Measurements from ENCODE around the gene DKK2. TPM values are rescaled to one million over a fixed set of nuclear protein-coding genes. Genes with fewer than 3 reads are reported as not detected.

The DKK2 gene, protein sequence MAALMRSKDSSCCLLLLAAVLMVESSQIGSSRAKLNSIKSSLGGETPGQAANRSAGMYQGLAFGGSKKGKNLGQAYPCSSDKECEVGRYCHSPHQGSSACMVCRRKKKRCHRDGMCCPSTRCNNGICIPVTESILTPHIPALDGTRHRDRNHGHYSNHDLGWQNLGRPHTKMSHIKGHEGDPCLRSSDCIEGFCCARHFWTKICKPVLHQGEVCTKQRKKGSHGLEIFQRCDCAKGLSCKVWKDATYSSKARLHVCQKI
- not detected for polyA plus RNA-seq (2012; ENCODE audit: low read depth, missing spikeins)

DNA sequence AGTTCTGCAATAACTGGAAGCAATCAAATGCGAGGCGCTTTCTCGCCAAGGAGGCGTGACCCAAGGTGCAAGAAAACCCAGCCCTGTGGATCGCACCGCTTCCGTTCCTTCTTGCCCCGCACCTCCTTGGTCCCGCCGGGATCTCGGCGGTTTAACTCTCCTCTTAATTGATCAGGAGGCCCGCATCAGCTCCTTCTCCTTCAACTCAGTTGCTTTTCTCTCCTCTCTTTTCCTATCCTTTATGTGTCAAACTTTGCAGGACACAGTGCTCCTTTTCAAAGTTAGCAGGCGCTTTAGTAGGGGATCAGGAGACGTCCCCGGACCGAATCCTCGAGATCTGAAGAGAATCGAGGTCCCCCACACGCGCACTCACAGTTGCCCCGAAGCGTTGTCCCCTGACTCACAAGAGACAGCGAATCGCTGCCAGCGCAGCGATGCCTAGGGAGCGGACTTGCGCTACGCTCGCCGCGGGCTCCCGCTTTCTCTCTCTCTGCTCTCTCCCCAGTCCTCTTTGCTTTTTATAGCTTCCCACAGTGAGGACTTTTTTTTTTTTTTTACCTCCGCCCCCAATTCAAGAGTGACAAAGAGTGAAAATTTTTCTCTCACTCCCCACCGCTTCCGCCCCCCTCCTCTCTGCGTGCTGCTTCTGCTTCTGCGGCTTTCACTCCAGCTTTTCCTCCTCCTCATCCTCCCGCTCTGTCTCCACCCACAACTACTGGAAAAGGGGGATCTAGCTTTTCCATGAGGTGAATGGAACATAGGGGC is at the start of gene DKK2:
Gene DKK2 (minus strand): TSS at position 495 of the 765 bp plus-strand sequence. CDS start 722 bp downstream, outside the sequence.
- TF ChIP-seq POU2F2 (IDR thresholded peaks at IDR 0.05; ENCODE audit: low read depth, low read length) (no peak), POLR2AphosphoS5 (IDR thresholded peaks at IDR 0.05; ENCODE audit: low read depth, low read length) (no peak), SPI1 (IDR thresholded peaks at IDR 0.05; ENCODE audit: low read depth, low read length) (no peak), POLR2A (IDR thresholded peaks at IDR 0.05; ENCODE audit: low read depth, low read length) (no peak), TAF1 (IDR thresholded peaks at IDR 0.05; ENCODE audit: low read depth, low read length) (no peak), PAX5 (IDR thresholded peaks at IDR 0.05; ENCODE audit: insufficient read depth, low read length, severe bottlenecking) (no peak)
- DNase-seq (ENCODE audit: insufficient read length, low spot score) = no peak
- FAIRE-seq = no peak

DNA sequence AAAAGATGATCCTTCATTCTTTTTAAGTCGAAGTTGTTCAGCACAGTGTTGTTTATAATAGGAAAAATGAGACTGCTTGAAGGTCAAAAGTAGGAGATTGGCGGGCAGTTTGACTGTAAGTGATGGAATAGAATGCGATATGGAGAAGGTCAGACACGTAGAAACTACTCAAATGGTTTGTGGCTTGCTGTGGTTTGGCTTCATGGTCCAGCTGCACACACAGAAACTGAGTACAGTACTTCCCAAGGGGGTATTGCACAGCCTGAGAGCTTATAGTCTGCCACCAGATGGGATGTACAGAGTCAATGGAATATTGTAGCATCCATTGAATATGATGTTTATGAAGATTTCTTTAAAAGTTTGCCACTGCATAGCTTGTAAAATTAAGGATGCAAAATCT is 41.1 kb upstream of the DKK2 start:
- no peak for FAIRE-seq
- TF ChIP-seq POLR2A (IDR thresholded peaks at IDR 0.05; ENCODE audit: low read depth, low read length) = no peak
- TF ChIP-seq POU2F2 (IDR thresholded peaks at IDR 0.05; ENCODE audit: low read depth, low read length) = no peak
- no peak for TF ChIP-seq TAF1 (IDR thresholded peaks at IDR 0.05; ENCODE audit: low read depth, low read length)
- TF ChIP-seq PAX5 (IDR thresholded peaks at IDR 0.05; ENCODE audit: insufficient read depth, low read length, severe bottlenecking) = no peak
- no peak for DNase-seq (ENCODE audit: insufficient read length, low spot score)

DNA sequence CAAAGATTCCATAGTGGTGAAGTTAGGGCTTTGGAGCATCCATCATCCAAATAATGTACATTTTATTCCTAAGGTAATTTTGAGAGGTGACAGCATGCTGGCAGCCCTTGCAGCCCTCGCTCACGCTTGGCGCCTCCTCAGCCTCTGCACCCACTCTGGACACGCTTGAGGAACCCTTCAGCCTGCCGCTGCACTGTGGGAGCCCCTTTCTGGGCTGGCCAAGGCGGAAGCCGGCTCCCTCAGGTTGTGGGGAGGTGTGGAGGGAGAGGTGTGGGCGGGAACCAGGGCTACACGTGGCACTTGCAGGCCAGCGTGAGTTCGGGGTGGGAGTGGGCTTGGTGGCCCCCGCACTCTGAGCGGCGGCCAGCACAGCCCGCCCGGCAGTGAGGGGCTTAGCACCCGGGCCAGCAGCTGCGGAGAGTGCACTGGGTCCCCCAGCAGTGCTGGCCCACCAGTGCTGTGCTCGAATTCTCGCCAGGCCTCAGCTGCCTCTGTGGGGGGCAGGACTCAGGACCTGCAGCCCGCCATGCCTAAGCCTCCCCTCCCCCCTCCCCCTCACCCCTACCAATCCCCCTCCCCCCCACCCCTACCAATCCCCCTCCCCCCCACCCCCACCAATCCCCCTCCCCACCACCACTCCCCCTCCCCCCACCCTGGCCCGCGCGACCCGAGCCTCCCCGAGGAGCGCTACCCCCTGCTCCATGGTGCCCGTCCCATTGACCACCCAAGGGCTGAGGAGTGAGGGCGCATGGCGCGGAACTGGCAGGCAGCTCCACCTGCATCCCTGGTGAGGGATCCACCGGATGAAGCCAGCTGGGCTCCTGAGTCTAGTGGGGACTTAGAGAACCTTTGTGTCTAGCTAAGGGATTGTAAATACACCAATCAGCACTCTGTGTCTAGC is 37.0 kb upstream of the DKK2 start:
- no peak for TF ChIP-seq PAX5 (IDR thresholded peaks at IDR 0.05; ENCODE audit: insufficient read depth, low read length, severe bottlenecking)
- TF ChIP-seq TAF1 (IDR thresholded peaks at IDR 0.05; ENCODE audit: low read depth, low read length) = no peak
- DNase-seq (ENCODE audit: insufficient read length, low spot score) = no peak
- FAIRE-seq = no peak

DNA sequence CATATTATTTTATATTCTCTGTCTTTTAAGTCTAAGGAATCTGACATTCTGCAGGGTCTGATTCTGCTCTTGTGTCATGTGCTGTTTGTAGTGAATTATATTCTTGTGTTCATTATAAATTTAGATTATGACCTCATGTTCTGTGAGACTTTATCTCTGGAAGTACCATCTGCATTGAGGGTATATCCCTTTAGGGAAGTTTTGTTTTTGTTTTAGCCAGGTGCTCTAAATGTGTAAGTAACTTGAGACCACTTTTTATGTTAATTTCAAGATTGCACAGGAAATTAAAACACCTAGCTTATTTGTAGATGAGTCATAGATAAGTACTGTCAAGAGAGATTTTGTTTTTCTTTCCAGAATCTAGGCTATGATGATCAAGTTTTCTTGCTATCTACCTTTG is 35.0 kb upstream of the DKK2 start:
- DNase-seq (ENCODE audit: insufficient read length, low spot score) (no peak), FAIRE-seq (no peak)
- TF ChIP-seq POLR2AphosphoS5 (IDR thresholded peaks at IDR 0.05; ENCODE audit: low read depth, low read length) (no peak), SPI1 (IDR thresholded peaks at IDR 0.05; ENCODE audit: low read depth, low read length) (no peak), TAF1 (IDR thresholded peaks at IDR 0.05; ENCODE audit: low read depth, low read length) (no peak)

DNA sequence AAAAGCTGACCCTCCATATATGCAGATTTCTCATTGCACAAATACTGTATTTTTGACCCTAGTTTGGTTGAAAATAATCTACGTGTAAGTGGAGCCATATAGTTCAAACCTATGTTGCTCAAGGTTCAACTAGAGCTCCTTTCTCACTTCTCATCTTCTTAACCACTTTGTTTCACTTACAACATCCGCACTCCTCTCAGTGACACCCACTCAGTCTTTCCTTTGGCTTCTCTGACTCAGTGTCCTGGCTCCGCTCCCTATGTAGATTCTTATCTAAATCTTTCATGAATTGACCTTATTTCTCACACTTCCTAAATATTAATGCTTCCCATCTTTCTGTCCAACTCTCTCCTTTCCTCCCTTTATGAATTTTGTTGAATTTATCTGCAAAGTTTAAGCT is 32.9 kb upstream of the DKK2 start:
- FAIRE-seq = no peak
- TF ChIP-seq SPI1 (IDR thresholded peaks at IDR 0.05; ENCODE audit: low read depth, low read length) = peak; percentile 28; the same call in 1 of the 2 replicates
- TF ChIP-seq POU2F2 (IDR thresholded peaks at IDR 0.05; ENCODE audit: low read depth, low read length) = no peak

DNA sequence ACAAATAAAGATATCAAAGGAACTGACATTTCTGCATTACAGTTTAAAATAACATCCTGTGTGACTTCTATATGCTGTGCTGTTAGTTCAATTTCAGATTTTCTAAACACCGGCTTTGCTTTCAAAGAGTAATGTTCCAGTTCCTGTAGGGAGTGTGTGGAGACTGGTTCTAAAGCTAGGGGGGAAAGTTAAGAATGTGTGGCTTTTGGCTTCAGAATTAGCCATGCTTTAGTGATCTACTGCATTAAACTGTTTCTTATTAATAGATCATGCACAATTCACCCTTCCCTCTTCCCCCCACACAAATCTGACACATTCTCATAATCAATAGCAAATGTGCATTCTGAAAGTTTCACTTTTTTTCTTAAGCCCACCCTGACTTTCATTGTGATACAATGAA is 32.0 kb upstream of the DKK2 start:
- DNase-seq (ENCODE audit: insufficient read length, low spot score) (no peak), FAIRE-seq (no peak)
- no peak for TF ChIP-seq POLR2A (IDR thresholded peaks at IDR 0.05; ENCODE audit: low read depth, low read length)
- TF ChIP-seq POU2F2 (IDR thresholded peaks at IDR 0.05; ENCODE audit: low read depth, low read length) = no peak
- TF ChIP-seq PAX5 (IDR thresholded peaks at IDR 0.05; ENCODE audit: insufficient read depth, low read length, severe bottlenecking) = no peak
- no peak for TF ChIP-seq POLR2AphosphoS5 (IDR thresholded peaks at IDR 0.05; ENCODE audit: low read depth, low read length)
- no peak for TF ChIP-seq SPI1 (IDR thresholded peaks at IDR 0.05; ENCODE audit: low read depth, low read length)
- TF ChIP-seq TAF1 (IDR thresholded peaks at IDR 0.05; ENCODE audit: low read depth, low read length) = no peak

More for the DNA sequence above, 32.9 kb upstream of the DKK2 start:
- DNase-seq (ENCODE audit: insufficient read length, low spot score) = no peak

DNA sequence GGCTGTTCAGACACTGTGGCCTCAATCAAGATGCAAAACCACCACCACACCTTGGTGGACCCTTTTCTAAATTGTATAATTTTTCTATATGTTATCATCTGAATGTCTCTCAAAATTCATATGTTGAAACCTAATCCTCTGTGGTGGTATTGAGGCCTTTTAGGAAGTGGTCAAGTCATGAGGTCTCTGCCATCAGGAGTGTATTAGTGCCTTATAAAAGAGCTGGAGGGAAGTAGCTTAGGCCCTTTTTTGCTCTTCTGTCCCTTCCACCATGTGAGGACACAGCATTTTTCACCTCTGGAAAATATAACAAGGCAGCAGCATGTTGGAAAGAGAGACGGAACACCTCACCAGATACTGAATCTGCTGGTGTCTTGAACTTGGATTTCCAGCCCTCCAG is 30.5 kb upstream of the DKK2 start:
- DNase-seq (ENCODE audit: insufficient read length, low spot score) = no peak
- no peak for FAIRE-seq
- TF ChIP-seq POLR2AphosphoS5 (IDR thresholded peaks at IDR 0.05; ENCODE audit: low read depth, low read length) = no peak
- TF ChIP-seq TAF1 (IDR thresholded peaks at IDR 0.05; ENCODE audit: low read depth, low read length) = no peak
- TF ChIP-seq POLR2A (IDR thresholded peaks at IDR 0.05; ENCODE audit: low read depth, low read length) = no peak
- TF ChIP-seq PAX5 (IDR thresholded peaks at IDR 0.05; ENCODE audit: insufficient read depth, low read length, severe bottlenecking) = no peak
- TF ChIP-seq POU2F2 (IDR thresholded peaks at IDR 0.05; ENCODE audit: low read depth, low read length) = no peak
- TF ChIP-seq SPI1 (IDR thresholded peaks at IDR 0.05; ENCODE audit: low read depth, low read length) = no peak

DNA sequence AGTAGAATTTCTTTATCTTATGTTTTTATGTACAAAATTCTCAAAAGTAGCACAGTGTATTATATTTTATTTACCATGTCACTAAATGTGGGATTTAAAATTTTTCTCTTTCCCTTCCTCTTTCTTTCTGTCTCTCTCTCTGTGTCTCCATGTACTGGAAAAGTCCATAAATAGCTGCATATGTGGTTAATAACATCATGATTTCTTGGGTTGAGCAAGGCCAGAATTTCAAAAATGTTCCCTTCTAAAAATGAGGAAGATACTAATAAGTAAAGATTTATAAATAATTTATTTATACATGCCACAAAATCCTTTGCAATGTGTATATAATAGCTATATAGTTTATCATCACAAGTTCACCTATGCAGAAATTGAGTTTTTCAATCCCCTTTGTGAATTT is 29.1 kb upstream of the DKK2 start:
- DNase-seq (ENCODE audit: insufficient read length, low spot score) (no peak), FAIRE-seq (no peak)
- TF ChIP-seq POLR2AphosphoS5 (IDR thresholded peaks at IDR 0.05; ENCODE audit: low read depth, low read length) (no peak), TAF1 (IDR thresholded peaks at IDR 0.05; ENCODE audit: low read depth, low read length) (no peak), PAX5 (IDR thresholded peaks at IDR 0.05; ENCODE audit: insufficient read depth, low read length, severe bottlenecking) (no peak)

DNA sequence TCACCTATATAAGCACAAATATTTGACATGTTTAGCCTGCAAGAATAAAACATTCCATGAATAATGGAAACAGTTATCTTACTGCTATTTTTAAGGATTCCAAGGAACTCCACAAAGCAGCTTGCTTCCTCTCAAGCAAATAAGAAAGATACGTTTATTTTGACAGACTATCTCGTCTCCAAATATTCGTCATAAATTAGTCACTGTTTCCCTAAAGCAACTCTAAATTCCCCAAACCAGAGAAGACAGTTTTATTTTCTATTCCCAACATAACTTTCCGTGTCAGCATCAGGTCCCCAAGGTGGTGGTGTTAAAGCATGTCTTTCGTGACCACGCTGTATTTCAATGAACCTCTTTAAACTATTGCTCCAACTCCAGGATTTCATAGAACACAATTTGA is 24.3 kb upstream of the DKK2 start:
- FAIRE-seq = no peak
- TF ChIP-seq PAX5 (IDR thresholded peaks at IDR 0.05; ENCODE audit: insufficient read depth, low read length, severe bottlenecking) = no peak
- TF ChIP-seq POLR2A (IDR thresholded peaks at IDR 0.05; ENCODE audit: low read depth, low read length) = no peak
- TF ChIP-seq POU2F2 (IDR thresholded peaks at IDR 0.05; ENCODE audit: low read depth, low read length) = no peak
- no peak for TF ChIP-seq POLR2AphosphoS5 (IDR thresholded peaks at IDR 0.05; ENCODE audit: low read depth, low read length)
- TF ChIP-seq TAF1 (IDR thresholded peaks at IDR 0.05; ENCODE audit: low read depth, low read length) = no peak
- TF ChIP-seq SPI1 (IDR thresholded peaks at IDR 0.05; ENCODE audit: low read depth, low read length) = no peak

More for the DNA sequence above, 24.3 kb upstream of the DKK2 start:
- DNase-seq (ENCODE audit: insufficient read length, low spot score) = no peak
